K562 (cell line): Measurements from ENCODE around the gene ERP29. TPM values are rescaled to one million over a fixed set of nuclear protein-coding genes. Genes with fewer than 3 reads are reported as not detected.
A peak's percentile ranks its signal among the peaks of the same experiment; 100 is the strongest.

Experiments used
- CBFA2T2 ChIP-seq: fragments of 450-650 bp; conservative IDR thresholded peaks from 2 replicates; pipeline ENCODE4 v1.6.1; 2017; ENCODE audit warnings: mild to moderate bottlenecking
- CEBPB ChIP-seq: fragments of 450-650 bp; IDR thresholded peaks from 2 replicates; pipeline ENCODE4 v1.6.1; 2016; ENCODE audit warnings: missing genetic modification characterization, missing compliant biosample characterization
- DPF2 ChIP-seq: fragments of 450-650 bp; IDR thresholded peaks from 2 replicates; pipeline ENCODE4 v1.6.1; 2016
- E2F6 ChIP-seq, 2 experiments: IDR thresholded peaks; 2 replicates each; pipeline ENCODE4 v1.6.1; 2011; ENCODE audit warnings: borderline replicate concordance in 1 of 2, control low read depth in 1 of 2, low read depth in 1 of 2, low read length in 1 of 2, mild to moderate bottlenecking in 1 of 2, mixed read lengths in 1 of 2, moderate library complexity in 1 of 2; ENCODE audit not compliant: insufficient read depth in 1 of 2, insufficient read length in 1 of 2, poor library complexity in 1 of 2, severe bottlenecking in 1 of 2; ENCODE audit errors: extremely low read depth in 1 of 2
- ESRRA ChIP-seq: fragments of 450-650 bp; IDR thresholded peaks from 2 replicates; pipeline ENCODE4 v1.6.1; 2014; ENCODE audit warnings: low read depth, mild to moderate bottlenecking, moderate library complexity, borderline replicate concordance
- HINFP ChIP-seq: fragments of 450-650 bp; conservative IDR thresholded peaks from 2 replicates; pipeline ENCODE4 v1.6.1; 2016; ENCODE audit warnings: missing genetic modification characterization, low read depth, mild to moderate bottlenecking, control low read depth, missing compliant biosample characterization
- KAT7 ChIP-seq: sonication (generic); formaldehyde crosslinking; IDR thresholded peaks from 2 replicates; pipeline ENCODE4 v1.8.0; 2022; ENCODE audit warnings: missing genetic modification reagents, mild to moderate bottlenecking, borderline replicate concordance
- MAFF ChIP-seq: IDR thresholded peaks from 2 replicates; pipeline ENCODE4 v1.6.1; 2012; ENCODE audit warnings: low read length, improper control_type of control experiment
- MAX ChIP-seq: sonication (generic); formaldehyde crosslinking; IDR thresholded peaks from 2 replicates; pipeline ENCODE4 v1.9.0; 2022; ENCODE audit warnings: mild to moderate bottlenecking, missing genetic modification reagents
- MEIS2 ChIP-seq: fragments of 450-650 bp; IDR thresholded peaks from 2 replicates; pipeline ENCODE4 v1.6.1; 2014; ENCODE audit warnings: mild to moderate bottlenecking; ENCODE audit not compliant: partially characterized antibody
- NBN ChIP-seq: fragments of 450-650 bp; IDR thresholded peaks from 2 replicates; pipeline ENCODE4 v1.6.1; 2016; ENCODE audit warnings: low read depth, mild to moderate bottlenecking
- POLR2B ChIP-seq: fragments of 450-650 bp; IDR thresholded peaks from 2 replicates; pipeline ENCODE4 v1.6.1; 2018; ENCODE audit warnings: low read depth; ENCODE audit not compliant: partially characterized antibody
- RFX1 ChIP-seq: fragments of 450-650 bp; IDR thresholded peaks from 2 replicates; pipeline ENCODE4 v1.6.1; 2016; ENCODE audit warnings: mild to moderate bottlenecking, moderate library complexity
- SOX6 ChIP-seq: fragments of 450-650 bp; IDR thresholded peaks from 2 replicates; pipeline ENCODE4 v1.6.1; 2014; ENCODE audit warnings: mild to moderate bottlenecking
- VEZF1 ChIP-seq: fragments of 200-800 bp; sonication (Bioruptor generic); IDR thresholded peaks from 2 replicates; pipeline ENCODE4 v1.6.1; 2017; ENCODE audit warnings: missing genetic modification characterization, missing compliant biosample characterization
- polyA plus RNA-seq, 8 experiments: library from polyadenylated mRNA; depleted of rRNA in 4 of 8; stranded (reverse) in 5 of 8; unstranded in 3 of 8; fragments of >200 nt; fragmentation: Nextera tagmentation in 2 of 8; fragmentation: Illumina TruSeq in 1 of 8; extraction: Ambion mirVana in 2 of 8; extraction: Trizol in 1 of 8; gene quantifications; 2 replicates each; pipeline versions ENCODE4 v1.2.1 to v1.2.3, GENCODE V29; 2011 to 2014; ENCODE audit warnings: inconsistent platforms in 1 of 8, missing spikeins in 1 of 8
- total RNA-seq, 7 experiments: library from RNA; depleted of rRNA in 6 of 7; stranded (reverse); fragments of >200 nt in 6 of 7; fragmentation: Illumina TruSeq in 2 of 7; extraction: Trizol in 2 of 7; gene quantifications; 2 replicates each; pipeline versions ENCODE4 v1.2.1 to v1.2.3, GENCODE V29; 2011 to 2021; ENCODE audit warnings: low replicate concordance in 1 of 7
- TF ChIP-seq, protein P1 (sequence below): fragments of 450-650 bp; IDR thresholded peaks from 2 replicates; pipeline ENCODE4 v1.6.1; 2018; ENCODE audit not compliant: partially characterized antibody

The ERP29 gene
- total and polyA plus RNA-seq, 9 of the 15 experiments (the other 6 are each of a cell fraction or from before 2014, with no cell fraction given) = 42.4 to 146 (median 111) TPM

DNA sequence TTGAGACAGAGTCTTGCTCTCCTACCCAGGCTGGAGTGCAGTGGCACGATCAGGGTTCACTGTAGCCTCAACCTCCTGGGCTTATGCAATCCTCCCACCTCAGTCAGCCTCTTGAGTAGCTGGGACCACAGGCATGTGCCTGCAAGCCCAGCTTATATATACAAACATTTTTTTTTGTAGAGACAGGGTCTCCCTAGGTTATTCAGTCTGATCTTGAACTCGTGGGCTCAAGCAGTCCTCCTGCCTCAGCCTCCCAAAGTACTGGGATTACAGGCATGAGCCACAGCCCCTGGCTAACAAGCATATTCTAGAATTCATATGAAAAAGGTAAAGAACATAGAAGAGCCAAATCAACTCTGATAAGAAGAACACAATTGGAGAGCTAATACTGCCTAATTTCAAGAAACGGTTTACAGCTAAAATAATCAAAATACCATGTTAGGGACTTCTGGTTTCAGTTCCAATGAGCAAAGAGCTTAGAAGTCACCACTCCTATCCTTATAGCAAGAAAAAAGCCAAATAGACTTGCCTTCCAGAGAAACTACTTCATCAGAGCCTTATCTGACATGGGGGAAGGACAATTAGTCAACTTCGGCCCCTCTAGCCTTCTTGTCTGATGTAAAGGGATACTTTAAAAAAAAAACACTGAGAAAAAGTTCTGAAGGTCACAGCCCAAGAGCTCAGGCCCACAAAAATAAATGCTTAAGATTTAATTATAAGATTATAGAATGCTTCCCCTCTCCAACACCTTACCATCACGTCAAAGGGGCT is 37.9 kb upstream of the ERP29 start (continued):
- TF ChIP-seq, protein P1, sequence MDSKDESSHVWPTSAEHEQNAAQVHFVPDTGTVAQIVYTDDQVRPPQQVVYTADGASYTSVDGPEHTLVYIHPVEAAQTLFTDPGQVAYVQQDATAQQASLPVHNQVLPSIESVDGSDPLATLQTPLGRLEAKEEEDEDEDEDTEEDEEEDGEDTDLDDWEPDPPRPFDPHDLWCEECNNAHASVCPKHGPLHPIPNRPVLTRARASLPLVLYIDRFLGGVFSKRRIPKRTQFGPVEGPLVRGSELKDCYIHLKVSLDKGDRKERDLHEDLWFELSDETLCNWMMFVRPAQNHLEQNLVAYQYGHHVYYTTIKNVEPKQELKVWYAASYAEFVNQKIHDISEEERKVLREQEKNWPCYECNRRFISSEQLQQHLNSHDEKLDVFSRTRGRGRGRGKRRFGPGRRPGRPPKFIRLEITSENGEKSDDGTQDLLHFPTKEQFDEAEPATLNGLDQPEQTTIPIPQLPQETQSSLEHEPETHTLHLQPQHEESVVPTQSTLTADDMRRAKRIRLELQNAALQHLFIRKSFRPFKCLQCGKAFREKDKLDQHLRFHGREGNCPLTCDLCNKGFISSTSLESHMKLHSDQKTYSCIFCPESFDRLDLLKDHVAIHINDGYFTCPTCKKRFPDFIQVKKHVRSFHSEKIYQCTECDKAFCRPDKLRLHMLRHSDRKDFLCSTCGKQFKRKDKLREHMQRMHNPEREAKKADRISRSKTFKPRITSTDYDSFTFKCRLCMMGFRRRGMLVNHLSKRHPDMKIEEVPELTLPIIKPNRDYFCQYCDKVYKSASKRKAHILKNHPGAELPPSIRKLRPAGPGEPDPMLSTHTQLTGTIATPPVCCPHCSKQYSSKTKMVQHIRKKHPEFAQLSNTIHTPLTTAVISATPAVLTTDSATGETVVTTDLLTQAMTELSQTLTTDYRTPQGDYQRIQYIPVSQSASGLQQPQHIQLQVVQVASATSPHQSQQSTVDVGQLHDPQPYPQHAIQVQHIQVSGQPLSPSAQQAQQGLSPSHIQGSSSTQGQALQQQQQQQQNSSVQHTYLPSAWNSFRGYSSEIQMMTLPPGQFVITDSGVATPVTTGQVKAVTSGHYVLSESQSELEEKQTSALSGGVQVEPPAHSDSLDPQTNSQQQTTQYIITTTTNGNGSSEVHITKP = no peak
- TF ChIP-seq NBN (no peak), DPF2 (peak; percentile 81), HINFP (tag) (no peak), MAX (CRISPR knock-in tag) (peak; percentile 26; the same call in 1 of the 2 replicates), CBFA2T2 (no peak), SOX6 (0 out of 2 replicates have a peak, but pooled peaks have one; percentile 4), CEBPB (tag) (peak; percentile 88), VEZF1 (CRISPR knock-in tag) (no peak), RFX1 (no peak), KAT7 (CRISPR knock-in tag) (peak; percentile 64; the same call in 1 of the 2 replicates), MAFF (no peak), MEIS2 (peak; percentile 94), E2F6 (IDR thresholded peaks at IDR 0.05; ENCODE audit: borderline replicate concordance in 1 of 2, extremely low read depth in 1 of 2, insufficient read depth in 1 of 2, insufficient read length in 1 of 2, low read depth in 1 of 2, low read length in 1 of 2, poor library complexity in 1 of 2, severe bottlenecking in 1 of 2) (peak in 1 of 2 experiments; percentile 19), ESRRA (peak; percentile 65), POLR2B (no peak)
